ENCODE results near the gene VAMP8.
A peak's percentile ranks its signal among the peaks of the same experiment; 100 is the strongest.
"Not testable (repeated sequence)": the region's sequence is repeated elsewhere in the genome, so short reads cannot be mapped to it uniquely, and the experiment has no call there.

Gene VAMP8

GRCh38 chr2:85589982-85590791 is 12.8 kb downstream of the VAMP8 start:
- no peaks in the 10 kb centered on the region for H3K9me3 ChIP-seq (ENCODE audit: control extremely low read depth in 1 of 5, control insufficient read depth in 4 of 5, insufficient read depth in 2 of 5, low read depth in 1 of 5, low read length in 4 of 5)
- ChIA-PET POLR2A (no interaction called here), CTCF (interaction anchor here (0.7 to 3.4 kb wide), 11 partner anchors 11 to 43 kb away, joined by 3 to 18 read pairs (median 4); partner anchors contain the start of gene VAMP8)
- no peaks in the 10 kb centered on the region for H3K27me3 ChIP-seq (replicated peaks in 2 of 5; ENCODE audit: control insufficient read depth in 4 of 5, insufficient read depth in 5 of 5, low read length in 4 of 5)
- H3K36me3 ChIP-seq (ENCODE audit: control insufficient read depth in 4 of 4, insufficient read depth in 4 of 4, low read length in 3 of 4), result peaks cover 0 to 14% (median 2%) of the 10 kb centered on the region in 4 experiments
- peaks cover 21 to 74% (median 70%) of the 10 kb centered on the region in 4 experiments for H3K4me1 ChIP-seq (ENCODE audit: control extremely low read depth in 1 of 4, control insufficient read depth in 4 of 4, insufficient read depth in 4 of 4, low read length in 3 of 4)
- WGBS (ENCODE audit: insufficient coverage), result 34% methylated on average over 7 of the region's 7 CpGs
- no peak for DNase-seq
- peak overlapping the region in 1 of 7 experiments; percentile 39 for H3K4me3 ChIP-seq (ENCODE audit: control insufficient read depth in 1 of 7, extremely low read depth in 1 of 7, insufficient read depth in 4 of 7, low read depth in 2 of 7, low read length in 6 of 7)
- H3K27ac ChIP-seq (ENCODE audit: insufficient read depth in 1 of 2, low read depth in 1 of 2, low read length in 2 of 2, poor library complexity in 1 of 2, severe bottlenecking in 2 of 2), result peak overlapping the region in 1 of 2 experiments; percentile 46

GRCh38 chr2:85590950-85591349 is 13.6 kb downstream of the VAMP8 start:
- ChIA-PET POLR2A (no interaction called here), CTCF (interaction anchor here (0.8 to 3.4 kb wide), 8 partner anchors 10 to 40 kb away, joined by 3 to 15 read pairs (median 4); partner anchors contain the start of gene VAMP8)
- Histone ChIP-seq H3K4me1 (ENCODE audit: control extremely low read depth in 1 of 4, control insufficient read depth in 4 of 4, insufficient read depth in 4 of 4, low read length in 3 of 4) (peaks cover 18 to 67% (median 63%) of the 10 kb centered on the region in 4 experiments), H3K9me3 (ENCODE audit: control extremely low read depth in 1 of 5, control insufficient read depth in 4 of 5, insufficient read depth in 2 of 5, low read depth in 1 of 5, low read length in 4 of 5) (no peaks in the 10 kb centered on the region), H3K4me3 (ENCODE audit: control insufficient read depth in 1 of 7, extremely low read depth in 1 of 7, insufficient read depth in 4 of 7, low read depth in 2 of 7, low read length in 6 of 7) (no peak overlapping the region), H3K36me3 (ENCODE audit: control insufficient read depth in 4 of 4, insufficient read depth in 4 of 4, low read length in 3 of 4) (peaks cover 0 to 14% (median 1%) of the 10 kb centered on the region in 4 experiments), H3K27me3 (replicated peaks in 2 of 5; ENCODE audit: control insufficient read depth in 4 of 5, insufficient read depth in 5 of 5, low read length in 4 of 5) (no peaks in the 10 kb centered on the region), H3K27ac (ENCODE audit: insufficient read depth in 1 of 2, low read depth in 1 of 2, low read length in 2 of 2, poor library complexity in 1 of 2, severe bottlenecking in 2 of 2) (peak overlapping the region in 1 of 2 experiments; percentile 46)
- no peak for DNase-seq
- WGBS (ENCODE audit: insufficient coverage), result 100% methylated on average over 1 of the region's 2 CpGs

GRCh38 chr2:85591563-85591962 is 14.2 kb downstream of the VAMP8 start:
- WGBS (ENCODE audit: insufficient coverage), result 87% methylated on average over 10 of the region's 12 CpGs
- H3K4me1 ChIP-seq (ENCODE audit: control extremely low read depth in 1 of 4, control insufficient read depth in 4 of 4, insufficient read depth in 4 of 4, low read length in 3 of 4), result peaks cover 18 to 66% (median 63%) of the 10 kb centered on the region in 4 experiments

GRCh38 chr2:85592299-85592698 is 14.9 kb downstream of the VAMP8 start:
- H3K27me3 ChIP-seq (replicated peaks in 2 of 5; ENCODE audit: control insufficient read depth in 4 of 5, insufficient read depth in 5 of 5, low read length in 4 of 5); H3K9me3 ChIP-seq (ENCODE audit: control extremely low read depth in 1 of 5, control insufficient read depth in 4 of 5, insufficient read depth in 2 of 5, low read depth in 1 of 5, low read length in 4 of 5); DNase-seq; H3K27ac ChIP-seq (ENCODE audit: insufficient read depth in 1 of 2, low read depth in 1 of 2, low read length in 2 of 2, poor library complexity in 1 of 2, severe bottlenecking in 2 of 2); H3K4me3 ChIP-seq (ENCODE audit: control insufficient read depth in 1 of 7, extremely low read depth in 1 of 7, insufficient read depth in 4 of 7, low read depth in 2 of 7, low read length in 6 of 7); POLR2A ChIA-PET: not testable (repeated sequence)
- Histone ChIP-seq H3K36me3 (ENCODE audit: control insufficient read depth in 4 of 4, insufficient read depth in 4 of 4, low read length in 3 of 4) (peaks cover 5 to 22% (median 10%) of the 10 kb centered on the region in 4 experiments), H3K4me1 (ENCODE audit: control extremely low read depth in 1 of 4, control insufficient read depth in 4 of 4, insufficient read depth in 4 of 4, low read length in 3 of 4) (peaks cover 18 to 66% (median 61%) of the 10 kb centered on the region in 4 experiments)
- CTCF ChIA-PET, result interaction anchor here (1.9 kb wide), 1 partner anchor 13 kb away, joined by 9 read pairs; no protein-coding TSS in a partner anchor
- WGBS (ENCODE audit: insufficient coverage), result 97% methylated on average over 5 of the region's 9 CpGs

More at GRCh38 chr2:85591563-85591962, 14.2 kb downstream of the VAMP8 start:
- Histone ChIP-seq H3K27me3 (replicated peaks in 2 of 5; ENCODE audit: control insufficient read depth in 4 of 5, insufficient read depth in 5 of 5, low read length in 4 of 5) (no peaks in the 10 kb centered on the region), H3K9me3 (ENCODE audit: control extremely low read depth in 1 of 5, control insufficient read depth in 4 of 5, insufficient read depth in 2 of 5, low read depth in 1 of 5, low read length in 4 of 5) (no peaks in the 10 kb centered on the region), H3K4me3 (ENCODE audit: control insufficient read depth in 1 of 7, extremely low read depth in 1 of 7, insufficient read depth in 4 of 7, low read depth in 2 of 7, low read length in 6 of 7) (no peak overlapping the region), H3K27ac (ENCODE audit: insufficient read depth in 1 of 2, low read depth in 1 of 2, low read length in 2 of 2, poor library complexity in 1 of 2, severe bottlenecking in 2 of 2) (no peak overlapping the region), H3K36me3 (ENCODE audit: control insufficient read depth in 4 of 4, insufficient read depth in 4 of 4, low read length in 3 of 4) (peaks cover 0 to 14% (median 3%) of the 10 kb centered on the region in 4 experiments)
- POLR2A ChIA-PET, result no interaction called here
- no peak for DNase-seq
- CTCF ChIA-PET, result interaction anchor here (0.8 to 3.4 kb wide), 6 partner anchors 9 to 28 kb away, joined by 3 to 15 read pairs (median 4); partner anchors contain the start of gene VAMP8

GRCh38 chr2:85593023-85593422 is 15.6 kb downstream of the VAMP8 start:
- Histone ChIP-seq H3K9me3 (ENCODE audit: control extremely low read depth in 1 of 5, control insufficient read depth in 4 of 5, insufficient read depth in 2 of 5, low read depth in 1 of 5, low read length in 4 of 5) (no peaks in the 10 kb centered on the region), H3K36me3 (ENCODE audit: control insufficient read depth in 4 of 4, insufficient read depth in 4 of 4, low read length in 3 of 4) (peaks cover 6 to 26% (median 15%) of the 10 kb centered on the region in 4 experiments), H3K27ac (ENCODE audit: insufficient read depth in 1 of 2, low read depth in 1 of 2, low read length in 2 of 2, poor library complexity in 1 of 2, severe bottlenecking in 2 of 2) (no peak overlapping the region), H3K27me3 (replicated peaks in 2 of 5; ENCODE audit: control insufficient read depth in 4 of 5, insufficient read depth in 5 of 5, low read length in 4 of 5) (no peaks in the 10 kb centered on the region), H3K4me3 (ENCODE audit: control insufficient read depth in 1 of 7, extremely low read depth in 1 of 7, insufficient read depth in 4 of 7, low read depth in 2 of 7, low read length in 6 of 7) (no peak overlapping the region), H3K4me1 (ENCODE audit: control extremely low read depth in 1 of 4, control insufficient read depth in 4 of 4, insufficient read depth in 4 of 4, low read length in 3 of 4) (peaks cover 17 to 60% (median 54%) of the 10 kb centered on the region in 4 experiments)
- DNase-seq, result no peak
- CTCF ChIA-PET, result no interaction called here
- POLR2A ChIA-PET, result no interaction called here
- WGBS (ENCODE audit: insufficient coverage), result 97% methylated on average over 3 of the region's 3 CpGs

GRCh38 chr2:85594715-85595300 is 17.4 kb downstream of the VAMP8 start:
- 40% methylated on average over 9 of the region's 13 CpGs for WGBS (ENCODE audit: insufficient coverage)
- DNase-seq, result no peak
- Histone ChIP-seq H3K4me1 (ENCODE audit: control extremely low read depth in 1 of 4, control insufficient read depth in 4 of 4, insufficient read depth in 4 of 4, low read length in 3 of 4) (peaks cover 17 to 42% (median 40%) of the 10 kb centered on the region in 4 experiments), H3K27ac (ENCODE audit: insufficient read depth in 1 of 2, low read depth in 1 of 2, low read length in 2 of 2, poor library complexity in 1 of 2, severe bottlenecking in 2 of 2) (peak overlapping the region; percentile 87 to 95), H3K36me3 (ENCODE audit: control insufficient read depth in 4 of 4, insufficient read depth in 4 of 4, low read length in 3 of 4) (peaks cover 8 to 34% (median 28%) of the 10 kb centered on the region in 4 experiments), H3K27me3 (replicated peaks in 2 of 5; ENCODE audit: control insufficient read depth in 4 of 5, insufficient read depth in 5 of 5, low read length in 4 of 5) (no peaks in the 10 kb centered on the region), H3K4me3 (ENCODE audit: control insufficient read depth in 1 of 7, extremely low read depth in 1 of 7, insufficient read depth in 4 of 7, low read depth in 2 of 7, low read length in 6 of 7) (peak overlapping the region; percentile 89 to 98 (median 95)), H3K9me3 (ENCODE audit: control extremely low read depth in 1 of 5, control insufficient read depth in 4 of 5, insufficient read depth in 2 of 5, low read depth in 1 of 5, low read length in 4 of 5) (no peaks in the 10 kb centered on the region)
- ChIA-PET CTCF (interaction anchor here (0.7 to 1.4 kb wide), 8 partner anchors 11 to 179 kb away, joined by 3 to 6 read pairs (median 3); partner anchors contain the start of genes C2orf68 and VAMP8), POLR2A (interaction anchor here (0.9 to 1.9 kb wide), 4 partner anchors 9 to 43 kb away, joined by 3 to 14 read pairs (median 5); partner anchors contain the start of gene GGCX)
